GM12874 (cell line): Measurements from ENCODE around the gene KRT80.

Experiments used
- TF ChIP-seq, protein P1 (sequence below): IDR thresholded peaks from 2 replicates; pipeline ENCODE4 v1.5.1; 2011; ENCODE audit warnings: low read depth, mild to moderate bottlenecking, control low read depth, low read length, moderate library complexity; ENCODE audit not compliant: insufficient read depth

The KRT80 gene

DNA sequence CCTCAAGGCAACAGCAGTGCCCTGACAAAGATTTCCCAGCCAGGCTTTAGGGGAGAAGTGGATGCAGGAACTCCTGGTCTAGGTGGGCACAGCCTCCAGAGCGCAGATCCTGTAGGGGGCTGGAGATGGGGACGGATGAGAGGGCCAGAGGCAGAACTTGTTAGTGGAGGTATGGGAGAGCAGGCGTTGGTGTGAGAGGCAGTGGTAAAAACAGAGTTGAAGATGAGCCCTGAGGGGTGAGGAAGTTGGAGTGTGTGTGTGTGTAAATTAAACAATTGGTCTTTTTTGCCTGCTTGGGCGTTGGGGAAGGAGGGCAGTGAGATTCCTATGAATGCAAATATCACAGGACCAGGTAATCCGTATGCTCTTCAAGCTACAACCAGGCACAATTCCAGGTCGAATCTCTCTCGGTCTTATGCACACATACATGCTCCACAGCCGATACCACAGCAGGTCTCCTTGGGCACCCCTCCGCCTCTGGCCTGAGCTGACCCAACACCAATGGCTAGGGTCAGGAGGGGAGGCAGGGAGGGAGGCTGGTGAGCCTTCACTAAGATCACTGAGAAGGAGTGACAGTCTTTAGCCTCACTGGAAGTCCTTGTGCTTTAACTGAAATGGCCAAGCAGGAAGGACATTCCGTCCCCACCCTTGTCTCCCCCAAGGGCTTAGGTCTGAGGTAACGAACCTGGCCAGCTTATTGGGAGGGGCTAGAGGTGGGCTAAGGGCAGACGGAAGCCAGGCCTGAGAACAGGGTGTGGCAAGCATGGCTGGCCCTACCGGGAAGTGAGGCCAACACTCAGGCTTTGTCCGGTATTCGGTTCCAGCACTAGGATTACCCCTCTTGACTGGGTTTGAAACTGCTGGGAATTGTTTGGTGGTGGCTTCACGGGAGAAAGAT lies 39.7 kb upstream of the KRT80 start:
- TF ChIP-seq, protein P1, sequence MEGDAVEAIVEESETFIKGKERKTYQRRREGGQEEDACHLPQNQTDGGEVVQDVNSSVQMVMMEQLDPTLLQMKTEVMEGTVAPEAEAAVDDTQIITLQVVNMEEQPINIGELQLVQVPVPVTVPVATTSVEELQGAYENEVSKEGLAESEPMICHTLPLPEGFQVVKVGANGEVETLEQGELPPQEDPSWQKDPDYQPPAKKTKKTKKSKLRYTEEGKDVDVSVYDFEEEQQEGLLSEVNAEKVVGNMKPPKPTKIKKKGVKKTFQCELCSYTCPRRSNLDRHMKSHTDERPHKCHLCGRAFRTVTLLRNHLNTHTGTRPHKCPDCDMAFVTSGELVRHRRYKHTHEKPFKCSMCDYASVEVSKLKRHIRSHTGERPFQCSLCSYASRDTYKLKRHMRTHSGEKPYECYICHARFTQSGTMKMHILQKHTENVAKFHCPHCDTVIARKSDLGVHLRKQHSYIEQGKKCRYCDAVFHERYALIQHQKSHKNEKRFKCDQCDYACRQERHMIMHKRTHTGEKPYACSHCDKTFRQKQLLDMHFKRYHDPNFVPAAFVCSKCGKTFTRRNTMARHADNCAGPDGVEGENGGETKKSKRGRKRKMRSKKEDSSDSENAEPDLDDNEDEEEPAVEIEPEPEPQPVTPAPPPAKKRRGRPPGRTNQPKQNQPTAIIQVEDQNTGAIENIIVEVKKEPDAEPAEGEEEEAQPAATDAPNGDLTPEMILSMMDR = no peak

GRCh38 chr12:52230364-52231281 lies 38.8 kb upstream of the KRT80 start:
- TF ChIP-seq, protein P1 = no peak

DNA sequence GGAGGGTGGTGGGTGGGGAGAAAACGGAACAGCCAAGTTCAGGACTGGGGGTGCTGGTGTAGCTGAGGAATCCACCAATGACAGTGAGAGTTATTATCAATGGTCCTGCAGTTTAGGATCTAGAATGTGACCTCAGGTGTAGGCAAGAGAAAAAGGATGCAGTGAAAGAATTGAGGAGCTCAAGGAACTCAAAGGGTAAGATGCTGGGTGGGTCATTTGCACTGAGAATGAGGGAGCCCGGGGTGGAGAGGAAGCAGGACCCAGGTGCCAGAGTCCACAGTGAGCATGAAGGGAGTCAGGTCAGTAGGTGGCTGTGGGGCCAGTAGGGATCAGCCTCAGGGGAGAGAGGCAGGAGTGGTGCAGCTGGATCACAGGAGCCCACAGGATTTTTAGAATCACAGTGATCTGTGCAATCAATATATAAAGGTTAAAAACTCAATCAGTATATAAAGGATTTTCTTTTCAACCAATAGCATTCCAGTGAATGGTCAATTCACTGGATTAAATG lies 38.1 kb upstream of the KRT80 start:
- TF ChIP-seq, protein P1 = no peak

GRCh38 chr12:52228931-52229330 lies 37.1 kb upstream of the KRT80 start:
- TF ChIP-seq, protein P1 = no peak

DNA sequence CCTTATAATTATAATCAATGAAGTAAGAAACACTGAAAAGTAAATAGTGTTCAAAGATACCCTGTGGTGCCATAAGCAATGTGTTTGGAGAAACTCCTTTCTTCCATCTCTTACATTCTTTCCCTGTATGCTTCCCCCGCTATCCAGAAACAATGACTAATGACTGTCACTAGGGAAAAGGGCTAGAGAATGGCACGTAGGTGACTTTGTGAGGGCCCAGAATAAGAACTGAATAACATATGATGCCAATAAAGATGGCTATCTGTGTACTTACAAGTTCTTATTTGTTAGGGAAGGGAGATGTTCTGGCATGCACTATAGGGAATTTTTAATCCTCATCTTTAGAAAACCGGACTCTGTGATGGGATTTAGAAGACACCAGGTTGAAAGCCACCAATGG lies 36.6 kb upstream of the KRT80 start:
- TF ChIP-seq, protein P1 = no peak

DNA sequence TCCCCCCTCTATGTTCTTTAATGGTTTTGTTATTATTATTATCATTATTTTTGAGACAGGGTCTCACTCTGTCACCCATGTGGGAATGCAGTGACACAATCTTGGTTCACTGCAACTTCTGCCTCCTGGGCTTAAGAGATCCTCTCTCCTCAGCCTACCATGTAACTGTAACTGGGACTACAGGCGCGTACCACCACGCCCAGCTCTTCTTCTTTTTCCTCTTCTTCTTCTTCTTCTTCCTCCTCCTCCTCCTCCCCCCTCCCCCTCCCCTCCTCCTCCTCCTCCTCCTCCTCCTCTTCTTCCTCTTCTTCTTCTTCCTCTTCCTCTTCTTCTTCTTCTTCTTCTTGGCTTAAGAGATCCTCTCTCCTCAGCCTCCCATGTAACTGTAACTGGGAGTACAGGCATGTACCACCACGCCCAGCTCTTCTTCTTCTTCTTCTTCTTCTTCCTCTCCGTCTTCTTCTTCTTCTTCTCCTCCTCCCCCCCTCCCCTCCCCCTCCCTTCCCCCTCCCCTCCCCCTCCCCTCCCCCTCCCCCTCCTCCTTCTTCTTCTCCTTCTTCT lies 35.9 kb upstream of the KRT80 start:
- TF ChIP-seq, protein P1 = no peak

DNA sequence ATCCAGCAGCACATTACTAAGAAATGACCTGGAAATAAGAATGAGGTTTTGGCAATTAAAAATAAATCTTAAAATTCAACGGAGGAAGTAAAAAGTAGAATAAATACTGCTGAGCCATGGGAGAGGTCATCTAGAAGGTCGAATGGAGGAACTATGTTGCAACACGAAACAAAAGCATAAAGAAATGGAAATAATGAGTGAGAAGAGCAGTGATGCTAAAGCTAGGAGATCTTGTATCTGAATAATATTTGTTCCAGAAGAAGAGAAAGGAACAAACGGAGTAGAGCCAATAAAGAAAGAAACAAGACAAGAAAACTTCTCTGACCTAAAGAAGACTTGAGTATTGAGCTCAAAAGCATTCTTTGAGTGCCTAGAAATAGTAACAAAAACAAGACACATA lies 34.6 kb upstream of the KRT80 start:
- TF ChIP-seq, protein P1 = no peak
